Activated B cell treated with CpG ODN at 0.5 μM for 24 hours (primary cell): ENCODE results near the gene BNIP2. TPM values are rescaled to one million over a fixed set of nuclear protein-coding genes. Genes with fewer than 3 reads are reported as not detected.
A peak's percentile ranks its signal among the peaks of the same experiment; 100 is the strongest.

Source experiments
- ATAC-seq: fragments of 200-7000 bp; cut with Tn5 transposase; one replicate; pipeline ENCODE4 v1.10.0; 2021; ENCODE audit warnings: low read depth, mild to moderate bottlenecking, moderate library complexity
- CTCF ChIA-PET: fragments of 350-600 bp; sonication (Branson Sonifier 250); formaldehyde crosslinking; loops from one replicate; lab custom pipeline; 2021; ENCODE audit warnings: antibody characterized with exemption; lab: Charles Lee
- POLR2A ChIA-PET: fragments of 350-600 bp; sonication (Branson Sonifier 250); formaldehyde crosslinking; loops from one replicate; lab custom pipeline; 2021; ENCODE audit warnings: antibody characterized with exemption; lab: Charles Lee
- DNase-seq: peaks from one replicate; pipeline ENCODE4 v3.0.0; 2022
- H3K27ac Mint-ChIP-seq: one replicate; pipeline ENCODE4 v1.8.0; 2020; ENCODE audit warnings: mixed read lengths
- H3K27me3 Mint-ChIP-seq: one replicate; pipeline ENCODE4 v1.8.0; 2021; ENCODE audit warnings: mixed read lengths
- H3K36me3 Mint-ChIP-seq: one replicate; pipeline ENCODE4 v1.8.0; 2021; ENCODE audit warnings: low read depth, mixed read lengths
- H3K4me1 Mint-ChIP-seq: one replicate; pipeline ENCODE4 v1.8.0; 2021; ENCODE audit warnings: mixed read lengths
- H3K4me3 Mint-ChIP-seq: one replicate; pipeline ENCODE4 v1.8.0; 2020; ENCODE audit warnings: mild to moderate bottlenecking, mixed read lengths
- H3K9me3 Mint-ChIP-seq: one replicate; pipeline ENCODE4 v1.8.0; 2020; ENCODE audit warnings: mixed read lengths
- intact Hi-C: fragments of 100-400 bp; cut with micrococcal nuclease; formaldehyde crosslinking; loops from one replicate; pipeline ENCODE4 v1.15.1; 2024
- total RNA-seq: library from RNA; stranded (reverse); gene quantifications from 2 replicates; pipeline ENCODE4 v1.2.3, GENCODE V29; 2022
- TF ChIP-seq, protein P1 (sequence below): fragments of 200-600 bp; IDR thresholded peaks from one replicate; pipeline ENCODE4 v1.8.0; 2022; ENCODE audit warnings: antibody characterized with exemption, mild to moderate bottlenecking

Gene BNIP2
- total RNA-seq, 1 donor from 2014 or later: 82.9 TPM

DNA sequence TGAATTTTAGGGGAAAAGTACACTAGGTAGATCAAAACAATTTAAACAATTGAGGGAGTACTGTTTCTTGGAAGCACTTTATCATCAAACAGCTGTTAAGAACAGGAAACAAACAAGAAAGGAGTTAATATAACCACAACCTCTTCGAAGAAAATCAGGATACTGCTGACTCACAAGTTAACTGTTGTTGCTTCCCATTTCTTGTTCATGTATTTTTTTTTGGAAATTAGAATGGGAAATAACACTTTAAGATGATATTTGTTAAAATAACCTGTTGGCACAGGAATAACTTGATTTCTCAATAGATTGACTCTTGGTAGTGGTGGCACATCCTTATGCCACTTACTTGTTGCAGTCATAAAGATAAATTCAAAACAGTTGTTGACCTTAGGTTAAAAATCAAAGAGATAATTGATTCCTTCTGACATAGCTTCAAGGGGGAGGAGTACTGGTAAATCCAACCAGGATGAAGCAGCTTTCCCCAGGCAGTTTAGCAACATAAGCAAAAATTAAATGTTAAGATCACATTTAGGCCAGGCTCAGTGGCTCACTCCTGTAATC lies 3.3 kb downstream of the BNIP2 start:
- ChIA-PET CTCF (interaction anchor here (1.0 to 1.4 kb wide), 2 partner anchors 641 to 915 kb away, joined by 3 to 4 read pairs; partner anchors contain the start of gene MINDY2), POLR2A (interaction anchor here (1.3 to 1.5 kb wide), 2 partner anchors 12 to 29 kb away, joined by 4 to 9 read pairs; partner anchors contain the start of gene GTF2A2)
- Mint-ChIP-seq H3K27ac (peak overlapping the region; percentile 96), H3K4me1 (peaks cover 54% of the 10 kb centered on the region), H3K4me3 (peak overlapping the region; percentile 78), H3K36me3 (peaks cover 49% of the 10 kb centered on the region), H3K27me3 (no peaks in the 10 kb centered on the region), H3K9me3 (no peaks in the 10 kb centered on the region)
- intact Hi-C loops: loop anchor here (2.0 to 10.0 kb wide), 5 partner anchors 15 to 937 kb away; partner anchors contain the start of gene ADAM10
- DNase-seq: no peak
- no peak for ATAC-seq
- TF ChIP-seq, protein P1, sequence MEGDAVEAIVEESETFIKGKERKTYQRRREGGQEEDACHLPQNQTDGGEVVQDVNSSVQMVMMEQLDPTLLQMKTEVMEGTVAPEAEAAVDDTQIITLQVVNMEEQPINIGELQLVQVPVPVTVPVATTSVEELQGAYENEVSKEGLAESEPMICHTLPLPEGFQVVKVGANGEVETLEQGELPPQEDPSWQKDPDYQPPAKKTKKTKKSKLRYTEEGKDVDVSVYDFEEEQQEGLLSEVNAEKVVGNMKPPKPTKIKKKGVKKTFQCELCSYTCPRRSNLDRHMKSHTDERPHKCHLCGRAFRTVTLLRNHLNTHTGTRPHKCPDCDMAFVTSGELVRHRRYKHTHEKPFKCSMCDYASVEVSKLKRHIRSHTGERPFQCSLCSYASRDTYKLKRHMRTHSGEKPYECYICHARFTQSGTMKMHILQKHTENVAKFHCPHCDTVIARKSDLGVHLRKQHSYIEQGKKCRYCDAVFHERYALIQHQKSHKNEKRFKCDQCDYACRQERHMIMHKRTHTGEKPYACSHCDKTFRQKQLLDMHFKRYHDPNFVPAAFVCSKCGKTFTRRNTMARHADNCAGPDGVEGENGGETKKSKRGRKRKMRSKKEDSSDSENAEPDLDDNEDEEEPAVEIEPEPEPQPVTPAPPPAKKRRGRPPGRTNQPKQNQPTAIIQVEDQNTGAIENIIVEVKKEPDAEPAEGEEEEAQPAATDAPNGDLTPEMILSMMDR: no peak

- POLR2A ChIA-PET: interaction anchor here (1.0 to 1.1 kb wide), 2 partner anchors 23 to 156 kb away, joined by 4 read pairs; partner anchors contain the start of gene GTF2A2
- Mint-ChIP-seq H3K9me3 (no peaks in the 10 kb centered on the region), H3K4me1 (peaks cover 25% of the 10 kb centered on the region), H3K4me3 (no peak overlapping the region), H3K36me3 (peaks cover 76% of the 10 kb centered on the region), H3K27me3 (no peaks in the 10 kb centered on the region), H3K27ac (no peak overlapping the region)
- DNase-seq (no peak), ATAC-seq (no peak)
- TF ChIP-seq, protein P1: no peak
- CTCF ChIA-PET: interaction anchor here (0.6 to 2.2 kb wide), 2 partner anchors 42 to 148 kb away, joined by 3 to 6 read pairs; no protein-coding TSS in a partner anchor
- intact Hi-C loops: loop anchor here (10.0 kb wide), 1 partner anchor 426 kb away; no protein-coding TSS in a partner anchor
Observed at GRCh38 chr15:59680870-59681269, 8.2 kb downstream of the BNIP2 start.

DNA sequence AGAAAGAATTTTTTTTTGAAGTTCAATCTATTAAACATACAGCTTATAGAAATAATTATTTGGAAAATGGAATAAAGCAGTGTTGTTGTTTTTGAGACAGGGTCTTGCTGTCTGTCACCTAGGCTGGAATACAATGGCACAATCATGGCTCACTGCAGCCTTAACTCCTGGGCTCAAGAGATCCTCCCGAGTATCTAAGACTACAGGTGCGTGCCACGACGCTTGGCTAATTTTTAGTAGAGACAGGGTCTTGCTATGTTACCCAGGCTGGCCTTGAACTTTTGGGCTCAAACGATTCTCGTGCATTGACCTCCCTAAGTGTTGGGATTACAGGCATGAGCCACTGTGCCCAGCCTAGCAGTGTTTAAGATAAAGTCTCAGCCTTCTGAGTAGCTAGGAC lies 8.8 kb downstream of the BNIP2 start:
- ATAC-seq (no peak), DNase-seq (no peak)
- Mint-ChIP-seq H3K27ac (no peak overlapping the region), H3K36me3 (peaks cover 75% of the 10 kb centered on the region), H3K27me3 (no peaks in the 10 kb centered on the region), H3K4me1 (peaks cover 20% of the 10 kb centered on the region), H3K9me3 (no peaks in the 10 kb centered on the region), H3K4me3 (no peak overlapping the region)
- intact Hi-C loops: loop anchor here (10.0 kb wide), 1 partner anchor 426 kb away; no protein-coding TSS in a partner anchor
- POLR2A ChIA-PET: interaction anchor here (0.6 to 1.0 kb wide), 2 partner anchors 23 to 784 kb away, joined by 4 read pairs; partner anchors contain the start of gene GTF2A2
- TF ChIP-seq, protein P1: no peak
- CTCF ChIA-PET: interaction anchor here (0.6 to 2.2 kb wide), 3 partner anchors 41 to 721 kb away, joined by 3 to 6 read pairs (median 3); no protein-coding TSS in a partner anchor

DNA sequence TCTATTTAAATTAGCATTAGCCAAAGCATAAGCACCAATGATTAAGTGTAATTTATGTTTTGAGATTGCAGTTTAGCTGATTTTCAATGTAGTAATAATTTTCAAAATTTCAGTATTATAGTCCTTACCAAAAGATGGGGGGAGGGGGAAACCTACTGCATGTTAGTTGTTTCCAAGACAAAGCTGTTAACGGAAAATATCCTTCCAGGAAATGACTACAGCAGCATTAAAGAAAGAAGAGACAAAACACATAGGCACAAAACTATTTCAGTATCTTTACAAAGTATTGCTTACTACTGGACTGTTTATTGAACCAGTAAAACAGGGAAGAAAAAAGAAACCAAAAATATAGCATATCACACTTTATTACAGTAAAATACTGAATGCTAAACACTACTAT lies 10.5 kb downstream of the BNIP2 start:
- DNase-seq (no peak), ATAC-seq (no peak)
- no peak overlapping the region for H3K27ac Mint-ChIP-seq
- intact Hi-C loops: no loop called here
- H3K36me3 Mint-ChIP-seq: peaks cover 90% of the 10 kb centered on the region
- H3K4me3 Mint-ChIP-seq: no peak overlapping the region
- TF ChIP-seq, protein P1: no peak
- ChIA-PET CTCF (no interaction called here), POLR2A (interaction anchor here (0.6 to 0.7 kb wide), 2 partner anchors 21 to 529 kb away, joined by 3 to 4 read pairs; partner anchors contain the start of gene GTF2A2)
- peaks cover 5% of the 10 kb centered on the region for H3K4me1 Mint-ChIP-seq
- H3K27me3 Mint-ChIP-seq: no peaks in the 10 kb centered on the region
- H3K9me3 Mint-ChIP-seq: no peaks in the 10 kb centered on the region

GRCh38 chr15:59678172-59678571 lies 10.9 kb downstream of the BNIP2 start:
- peaks cover 4% of the 10 kb centered on the region for H3K4me1 Mint-ChIP-seq
- H3K27ac Mint-ChIP-seq: no peak overlapping the region
- ATAC-seq (no peak), DNase-seq (no peak)
- TF ChIP-seq, protein P1: no peak
- no peak overlapping the region for H3K4me3 Mint-ChIP-seq
- ChIA-PET CTCF (no interaction called here), POLR2A (interaction anchor here (0.6 to 0.7 kb wide), 2 partner anchors 20 to 529 kb away, joined by 3 to 4 read pairs; partner anchors contain the start of gene GTF2A2)
- H3K9me3 Mint-ChIP-seq: no peaks in the 10 kb centered on the region
- intact Hi-C loops: no loop called here
- H3K27me3 Mint-ChIP-seq: no peaks in the 10 kb centered on the region
- H3K36me3 Mint-ChIP-seq: peaks cover 91% of the 10 kb centered on the region
